Activated naive CD4-positive, alpha-beta T cell treated with anti-CD3 and anti-CD28 coated beads, Interleukin-2, amount 10 ng/mL, durations not matched to agents 5 hours and 36 hours (primary cell): ENCODE results near the gene SUPT16H. TPM values are rescaled to one million over a fixed set of nuclear protein-coding genes. Genes with fewer than 3 reads are reported as not detected.

Experiments used
- total RNA-seq, 2 experiments: library from RNA; stranded (reverse); gene quantifications; one replicate each; pipeline ENCODE4 v1.2.3, GENCODE V29; 2021

Gene SUPT16H
- total RNA-seq = 100 to 1,000 TPM; 105 TPM

DNA sequence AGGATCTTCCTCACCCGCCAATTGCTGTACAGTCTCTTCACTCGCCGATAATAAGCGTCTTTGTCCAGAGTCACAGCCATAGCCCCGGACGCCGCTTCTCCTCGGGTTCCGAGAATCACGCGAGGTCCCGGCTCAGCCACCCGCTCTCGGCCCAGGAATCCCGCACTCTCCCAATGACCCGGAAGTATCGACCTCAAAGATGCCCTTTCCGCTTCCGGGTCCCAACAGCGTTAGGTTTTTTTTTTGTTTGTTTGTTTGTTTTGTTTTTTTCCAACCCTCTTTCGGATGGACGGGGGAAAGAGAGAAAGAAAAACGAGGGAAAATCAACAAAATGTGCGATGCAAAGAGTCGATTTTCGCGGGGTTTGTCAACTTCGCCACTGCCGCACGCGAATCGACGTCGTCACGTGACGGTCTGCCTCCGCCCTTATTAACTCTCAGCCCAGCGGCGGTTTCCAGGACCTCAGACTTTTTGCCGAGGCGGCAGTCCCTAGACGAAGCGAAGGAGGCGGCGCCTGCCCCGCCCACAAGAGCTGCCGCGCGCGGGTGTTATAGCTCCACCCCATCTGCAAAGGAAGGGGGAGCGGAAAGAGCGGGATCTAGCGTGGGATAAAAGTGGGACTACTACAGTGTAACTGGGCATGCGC lies at the start of gene SUPT16H:
SUPT16H (minus strand) TSS at position 172 of the 646 bp plus-strand sequence; CDS start at position 80, 92 bp downstream.

Other genes with a start within 250 kb of the SUPT16H start
- not detected for gene OR5AU1, start 228.0 kb downstream of the SUPT16H start, total RNA-seq
- gene HNRNPC, start 114.6 kb downstream of the SUPT16H start, total RNA-seq = 100 to 1,000 TPM; 543 to 544 TPM
- gene RPGRIP1, start 103.9 kb downstream of the SUPT16H start, total RNA-seq = not detected
- gene CHD8, start 72.1 kb upstream of the SUPT16H start, total RNA-seq = 100 to 1,000 TPM; 112 to 116 TPM
- gene RAB2B, start 92.9 kb upstream of the SUPT16H start, total RNA-seq = 10 to 100 TPM; 23.1 to 27.3 TPM
- 10 to 100 TPM; 81.5 to 91.0 TPM for gene TOX4, start 93.2 kb upstream of the SUPT16H start, total RNA-seq
- gene METTL3, start 127.3 kb upstream of the SUPT16H start, total RNA-seq = 10 to 100 TPM; 74.7 to 77.7 TPM
- gene SALL2, start 142.3 kb upstream of the SUPT16H start, total RNA-seq = 1 to 10 TPM; 3.1 to 3.7 TPM
- not detected for gene OR10G3, start 196.1 kb upstream of the SUPT16H start, total RNA-seq